MM.1S (cell line): Measurements from ENCODE around the gene BABAM1.

Experiments
- DNase-seq: peaks from one replicate; pipeline ENCODE4 v3.0.0-alpha.2; 2015
- H2AFZ ChIP-seq: fragments of 300-600 bp; sonication (generic); 2 replicates; pipeline ENCODE4 v1.6.0; 2016; ENCODE audit warnings: antibody characterized with exemption, low read length
- H3F3A ChIP-seq: fragments of 300-600 bp; sonication (generic); 2 replicates; pipeline ENCODE4 v1.6.1; 2016; ENCODE audit warnings: mild to moderate bottlenecking, antibody characterized with exemption, low read length, moderate library complexity, mixed read lengths; ENCODE audit not compliant: insufficient read depth
- H3K27ac ChIP-seq: fragments of 300-600 bp; sonication (generic); 2 replicates; pipeline ENCODE4 v1.5.1; 2016; ENCODE audit warnings: mild to moderate bottlenecking, low read length
- H3K27me3 ChIP-seq: fragments of 300-600 bp; sonication (generic); replicated peaks from 2 replicates; pipeline ENCODE4 v1.6.0; 2016; ENCODE audit warnings: low read length; ENCODE audit not compliant: insufficient read depth
- H3K36me3 ChIP-seq: fragments of 300-600 bp; sonication (generic); replicated peaks from 2 replicates; pipeline ENCODE4 v1.6.1; 2016; ENCODE audit warnings: mild to moderate bottlenecking, low read length, mixed read lengths; ENCODE audit not compliant: insufficient read depth
- H3K4me1 ChIP-seq: fragments of 300-600 bp; sonication (generic); 2 replicates; pipeline ENCODE4 v1.6.1; 2016; ENCODE audit warnings: low read length, mixed read lengths
- H3K4me2 ChIP-seq: fragments of 300-600 bp; sonication (generic); 2 replicates; pipeline ENCODE4 v1.6.0; 2016; ENCODE audit warnings: low read depth, low read length
- H3K4me3 ChIP-seq: fragments of 300-600 bp; sonication (generic); 2 replicates; pipeline ENCODE4 v1.5.1; 2016; ENCODE audit warnings: low read length, mixed read lengths
- H3K79me2 ChIP-seq: fragments of 300-600 bp; sonication (generic); 2 replicates; pipeline ENCODE4 v1.6.1; 2016; ENCODE audit warnings: mixed run types, low read length, mixed read lengths
- H3K9ac ChIP-seq: fragments of 300-600 bp; sonication (generic); 2 replicates; pipeline ENCODE4 v1.6.1; 2016; ENCODE audit warnings: low read length, mixed read lengths
- H3K9me2 ChIP-seq: fragments of 300-600 bp; sonication (generic); replicated peaks from 2 replicates; pipeline ENCODE4 v1.6.1; 2016; ENCODE audit warnings: mild to moderate bottlenecking, low read length, mixed read lengths; ENCODE audit not compliant: insufficient read depth
- H3K9me3 ChIP-seq: fragments of 300-600 bp; sonication (generic); replicated peaks from 2 replicates; pipeline ENCODE4 v1.6.1; 2016; ENCODE audit warnings: mild to moderate bottlenecking, low read length, mixed read lengths; ENCODE audit not compliant: insufficient read depth
- H4K20me1 ChIP-seq: fragments of 300-600 bp; sonication (generic); 2 replicates; pipeline ENCODE4 v1.6.1; 2016; ENCODE audit warnings: mild to moderate bottlenecking, low read length, moderate library complexity, mixed read lengths; ENCODE audit not compliant: insufficient read depth
- CTCF ChIP-seq: fragments of 300-600 bp; sonication (generic); IDR thresholded peaks from 2 replicates; pipeline ENCODE4 v1.5.1; 2016; ENCODE audit warnings: antibody characterized with exemption, low read length, mixed read lengths
- EZH2 ChIP-seq: fragments of 300-600 bp; sonication (generic); optimal IDR thresholded peaks from 2 replicates; pipeline ENCODE3; 2017; ENCODE audit warnings: low read depth, mild to moderate bottlenecking, antibody characterized with exemption, low read length, mixed read lengths
- EZH2phosphoT487 ChIP-seq: fragments of 300-600 bp; sonication (generic); IDR thresholded peaks from 2 replicates; pipeline ENCODE4 v1.6.1; 2018; ENCODE audit warnings: antibody characterized with exemption, low read length

Gene BABAM1

GRCh38 chr19:17237747-17238706 lies 29.2 kb upstream of the BABAM1 start:
- peaks cover 6% of the 10 kb centered on the region; the same call in 1 of the 2 replicates for H3K79me2 ChIP-seq
- no peak overlapping the region for H3K9ac ChIP-seq
- no peak overlapping the region for H3K4me3 ChIP-seq
- no peaks in the 10 kb centered on the region for H3K36me3 ChIP-seq
- H4K20me1 ChIP-seq = no peaks in the 10 kb centered on the region
- no peak for TF ChIP-seq EZH2
- TF ChIP-seq EZH2phosphoT487 = no peak
- no peak for TF ChIP-seq CTCF
- H3K9me3 ChIP-seq = no peaks in the 10 kb centered on the region
- H3K4me1 ChIP-seq = 0 out of 2 replicates have a peak, but pooled peaks cover 4% of the 10 kb centered on the region
- no peaks in the 10 kb centered on the region for H3K9me2 ChIP-seq
- H3K27me3 ChIP-seq = no peaks in the 10 kb centered on the region
- H3K4me2 ChIP-seq = no peak overlapping the region
- H2AFZ ChIP-seq = no peak overlapping the region
- H3K27ac ChIP-seq = no peak overlapping the region
- DNase-seq = no peak
- H3F3A ChIP-seq = no peaks in the 10 kb centered on the region

GRCh38 chr19:17240062-17240752 lies 27.0 kb upstream of the BABAM1 start:
- H3K79me2 ChIP-seq = peaks cover 16% of the 10 kb centered on the region
- H4K20me1 ChIP-seq = no peaks in the 10 kb centered on the region

GRCh38 chr19:17240826-17241399 lies 26.3 kb upstream of the BABAM1 start:
- Histone ChIP-seq H3K4me2 (no peak overlapping the region), H3K27ac (no peak overlapping the region)
- TF ChIP-seq CTCF = no peak

More at GRCh38 chr19:17240062-17240752, 27.0 kb upstream of the BABAM1 start:
- no peaks in the 10 kb centered on the region for H3F3A ChIP-seq
- no peak overlapping the region for H3K4me3 ChIP-seq
- H3K4me1 ChIP-seq = 0 out of 2 replicates have a peak, but pooled peaks cover 7% of the 10 kb centered on the region
- H3K9me2 ChIP-seq = no peaks in the 10 kb centered on the region
- no peaks in the 10 kb centered on the region for H3K36me3 ChIP-seq
- H3K4me2 ChIP-seq = no peak overlapping the region
- TF ChIP-seq EZH2 (no peak), CTCF (no peak), EZH2phosphoT487 (no peak)
- H3K27me3 ChIP-seq = no peaks in the 10 kb centered on the region
- no peak overlapping the region for H2AFZ ChIP-seq
- no peak for DNase-seq
- H3K9me3 ChIP-seq = no peaks in the 10 kb centered on the region
- no peak overlapping the region for H3K27ac ChIP-seq
- no peak overlapping the region for H3K9ac ChIP-seq

More at GRCh38 chr19:17240826-17241399, 26.3 kb upstream of the BABAM1 start:
- Histone ChIP-seq H3K4me1 (0 out of 2 replicates have a peak, but pooled peaks cover 7% of the 10 kb centered on the region), H3K9me3 (no peaks in the 10 kb centered on the region), H3K9me2 (no peaks in the 10 kb centered on the region), H2AFZ (no peak overlapping the region), H3K79me2 (peaks cover 16% of the 10 kb centered on the region), H4K20me1 (no peaks in the 10 kb centered on the region), H3F3A (no peaks in the 10 kb centered on the region), H3K4me3 (no peak overlapping the region), H3K36me3 (no peaks in the 10 kb centered on the region), H3K27me3 (no peaks in the 10 kb centered on the region), H3K9ac (no peak overlapping the region)
- DNase-seq = no peak
